SK-N-MC (cell line): ENCODE data around the gene NYAP1.

ENCODE experiments used
- EZH2 ChIP-seq: fragments of 200-600 bp; sonication (generic); IDR thresholded peaks from one replicate; pipeline ENCODE4 v1.6.1; 2017; ENCODE audit warnings: antibody characterized with exemption
- FOXP2 ChIP-seq: optimal IDR thresholded peaks from 2 replicates; pipeline ENCODE3; 2011; ENCODE audit warnings: mild to moderate bottlenecking, moderate library complexity; ENCODE audit not compliant: insufficient read depth; ENCODE audit errors: extremely low read length, control extremely low read depth

- no peak for TF ChIP-seq EZH2
- TF ChIP-seq FOXP2 = no peak
Observed at GRCh38 chr7:100465299-100465698, 18.4 kb upstream of the NYAP1 start.
